GM19023 (cell line): ENCODE results near the gene SGMS1.
"Not testable (repeated sequence)": the region's sequence is repeated elsewhere in the genome, so short reads cannot be mapped to it uniquely, and the experiment has no call there.

Source experiments
- ATAC-seq: cut with Tn5 transposase; IDR thresholded peaks from one replicate; pipeline ENCODE4 v1.9.1; 2021; ENCODE audit warnings: mild to moderate bottlenecking, moderate library complexity; ENCODE audit not compliant: unreplicated experiment

SGMS1 gene

DNA sequence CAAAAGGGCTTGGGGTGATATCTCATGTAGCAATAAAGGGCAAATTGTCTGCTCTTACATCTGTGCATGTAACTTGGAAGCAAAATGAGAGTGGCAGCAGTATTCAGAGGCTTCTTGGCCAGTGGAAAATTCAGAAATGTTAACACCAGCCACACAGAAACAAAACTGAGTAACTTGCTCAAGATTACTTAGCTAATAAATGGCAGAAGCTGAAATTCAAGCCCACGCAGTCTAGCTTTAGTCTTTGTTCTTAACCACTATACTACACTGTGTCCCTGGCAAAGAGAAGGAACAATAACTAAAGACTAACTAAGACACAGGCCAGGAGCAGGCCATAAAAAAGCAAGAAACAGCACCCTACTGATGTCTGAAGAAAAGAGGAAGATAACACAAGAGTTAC, 186.5 kb downstream of the SGMS1 start:
- peak; percentile 41 for ATAC-seq

- ATAC-seq = no peak
These were observed 187.0 kb downstream of the SGMS1 start for GRCh38 chr10:50436805-50437204.

- peak; percentile 27 for ATAC-seq
These were observed 191.3 kb downstream of the SGMS1 start for GRCh38 chr10:50432211-50433009.

DNA sequence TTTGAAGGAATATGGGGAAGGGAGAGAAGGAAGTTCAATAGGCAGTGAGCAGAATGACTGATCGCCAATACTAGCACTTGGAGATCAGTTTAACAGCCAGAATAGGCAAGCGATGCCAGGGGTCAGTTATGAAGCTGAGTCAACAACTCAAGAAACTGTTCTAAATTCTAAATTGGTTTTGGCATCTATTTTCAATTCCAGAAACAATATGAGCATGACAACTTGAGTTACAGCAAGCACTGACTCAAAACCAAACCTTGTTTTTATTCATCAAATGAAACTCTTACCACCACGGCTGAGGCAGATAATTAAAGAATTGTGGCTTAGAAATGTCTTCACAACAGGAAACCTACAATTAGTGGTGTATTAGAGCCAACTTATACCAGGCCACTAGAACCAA, 192.0 kb downstream of the SGMS1 start:
- peak; percentile 84 for ATAC-seq

DNA sequence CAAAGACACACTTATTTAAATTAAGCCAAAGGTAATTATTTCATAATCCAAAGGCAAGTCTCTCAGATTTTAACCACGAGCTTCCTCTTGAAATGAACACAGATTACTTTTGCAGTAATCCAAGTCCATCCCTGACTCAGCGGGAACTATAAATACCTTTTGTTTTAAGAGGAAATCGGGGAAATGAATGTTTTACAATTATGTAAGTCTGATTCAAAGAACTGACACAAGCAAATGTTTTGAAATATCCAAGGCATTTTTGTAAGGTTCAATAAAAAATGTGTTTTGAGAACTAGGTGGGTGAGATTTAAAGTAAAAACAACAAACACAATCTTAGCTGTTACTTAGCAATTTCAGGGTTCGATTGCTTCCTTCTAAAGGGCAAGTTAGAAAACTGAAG, 192.6 kb downstream of the SGMS1 start:
- ATAC-seq = no peak

GRCh38 chr10:50426485-50426884, 197.3 kb downstream of the SGMS1 start:
- peak; percentile 81 for ATAC-seq

DNA sequence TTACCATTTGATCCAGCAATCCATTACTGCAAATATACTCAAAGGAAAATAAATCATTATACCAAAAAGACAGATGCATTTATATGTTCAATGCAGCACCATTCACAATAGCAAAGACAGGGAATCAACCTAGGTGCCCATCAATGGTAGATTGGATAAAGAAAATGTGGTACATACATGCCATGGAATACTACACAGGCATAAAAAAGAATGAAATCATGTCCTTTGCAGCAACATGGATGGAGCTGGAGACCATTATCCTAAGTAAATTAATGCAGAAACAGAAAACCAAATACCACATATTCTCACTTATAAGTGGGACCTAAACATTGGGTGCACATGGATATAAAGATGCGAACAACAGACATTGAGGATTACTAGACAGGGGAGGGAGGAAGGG, 198.5 kb downstream of the SGMS1 start:
- not testable (repeated sequence) for ATAC-seq

DNA sequence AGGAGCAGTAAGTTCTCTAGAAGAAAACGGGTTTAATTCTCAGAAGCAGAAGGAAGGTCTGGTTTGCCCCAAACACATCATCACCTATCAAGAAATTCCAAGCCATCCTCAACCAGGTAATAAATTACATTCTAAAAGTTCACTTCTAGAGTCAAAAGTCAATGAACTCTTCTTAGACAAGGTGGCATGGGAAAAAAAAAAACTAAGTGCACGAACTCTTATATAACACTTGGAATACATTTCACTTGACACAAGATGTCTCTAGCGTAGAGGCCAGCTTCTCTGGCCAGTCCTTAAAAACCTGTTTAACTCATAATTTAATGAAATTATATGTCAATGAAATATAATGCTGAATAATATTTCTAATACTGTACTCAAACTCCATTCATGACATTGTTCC, 200.3 kb downstream of the SGMS1 start:
- no peak for ATAC-seq

DNA sequence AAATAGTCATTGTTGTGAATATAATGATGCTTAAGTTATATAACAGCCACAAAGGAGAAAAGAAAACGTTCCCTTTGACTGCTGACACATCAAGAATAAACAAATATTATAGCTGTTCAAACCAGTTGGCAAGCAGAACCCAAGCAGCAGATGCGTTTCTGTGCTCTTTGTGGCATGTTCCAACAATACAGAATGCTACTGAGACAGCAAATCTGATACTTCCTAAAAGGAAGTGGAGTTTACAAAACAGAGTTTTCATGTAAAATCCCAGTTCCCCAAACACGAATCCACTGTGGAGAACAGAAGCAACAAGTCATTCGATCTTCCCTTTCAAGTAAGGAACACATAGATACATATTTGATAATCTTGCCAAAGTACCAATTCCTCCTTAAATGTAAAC, 201.5 kb downstream of the SGMS1 start:
- no peak for ATAC-seq

GRCh38 chr10:50421026-50421719, 202.6 kb downstream of the SGMS1 start:
- no peak for ATAC-seq

- ATAC-seq = no peak
These were observed 203.6 kb downstream of the SGMS1 start for GRCh38 chr10:50420196-50420595.

- ATAC-seq = no peak
These were observed 204.0 kb downstream of the SGMS1 start for GRCh38 chr10:50419756-50420155.

DNA sequence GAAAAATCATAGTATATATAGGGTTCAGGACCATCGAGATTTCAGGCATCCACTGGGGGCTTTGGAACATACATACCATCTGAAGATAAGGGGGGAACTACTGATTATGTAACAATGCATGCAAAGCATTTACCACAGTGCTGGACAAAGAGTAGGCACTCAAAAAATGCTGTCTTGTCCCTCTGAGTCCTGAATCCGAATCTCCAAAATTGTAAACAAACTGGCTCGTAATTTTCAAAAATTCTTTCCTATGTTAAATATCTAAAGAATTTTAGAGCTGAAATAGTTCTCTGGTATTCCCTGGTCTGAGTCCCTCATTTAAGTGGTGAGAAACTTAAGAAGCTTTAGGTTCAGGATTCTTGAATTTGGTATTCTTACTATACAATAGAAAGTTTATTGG, 204.7 kb downstream of the SGMS1 start:
- no peak for ATAC-seq

DNA sequence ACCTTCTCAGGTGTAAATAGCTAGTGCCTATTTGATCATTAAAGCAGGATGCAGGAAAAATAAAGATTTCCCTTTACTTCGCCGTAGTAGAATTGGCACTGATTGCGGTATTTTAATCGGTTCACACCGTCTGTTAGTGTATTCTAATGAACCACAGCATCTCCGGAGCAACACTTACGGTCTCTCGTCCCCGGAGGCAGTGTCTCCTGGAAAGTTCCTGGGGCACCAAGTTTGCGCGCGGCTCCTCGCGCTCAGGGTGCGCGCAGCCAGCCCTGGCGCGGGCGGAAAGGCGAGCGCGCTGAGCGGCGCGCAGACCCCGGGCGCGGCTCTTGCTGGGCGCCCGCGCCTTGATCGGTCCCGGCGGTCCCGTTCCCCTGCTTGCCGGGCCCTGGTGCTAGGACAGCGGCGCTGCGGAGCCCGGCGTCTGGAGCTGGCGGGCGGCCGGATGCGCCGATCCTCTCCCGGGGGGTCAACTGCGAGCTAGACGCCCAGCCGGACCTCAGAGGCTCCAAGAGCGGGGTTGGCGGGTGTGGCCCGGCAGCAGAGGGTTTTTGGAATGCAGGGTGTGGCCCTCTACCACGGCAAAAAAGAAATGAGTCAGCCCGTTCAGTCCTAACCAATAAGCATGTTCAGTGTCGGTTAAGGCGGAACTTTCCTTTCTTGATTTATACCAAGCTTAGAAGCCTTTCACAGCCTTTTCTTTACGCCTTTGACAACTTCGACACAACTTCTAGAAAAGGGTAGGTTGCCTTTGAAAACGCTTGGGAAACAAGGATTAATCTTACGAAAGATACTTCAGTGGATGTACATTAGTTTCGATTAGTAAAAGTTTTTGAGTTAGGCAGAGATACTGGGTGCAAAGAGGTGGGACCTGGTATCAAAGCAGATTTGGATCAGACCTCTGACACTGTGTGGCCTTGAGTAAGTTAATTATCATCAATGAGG, 205.6 kb downstream of the SGMS1 start:
- ATAC-seq = peak; percentile 89

DNA sequence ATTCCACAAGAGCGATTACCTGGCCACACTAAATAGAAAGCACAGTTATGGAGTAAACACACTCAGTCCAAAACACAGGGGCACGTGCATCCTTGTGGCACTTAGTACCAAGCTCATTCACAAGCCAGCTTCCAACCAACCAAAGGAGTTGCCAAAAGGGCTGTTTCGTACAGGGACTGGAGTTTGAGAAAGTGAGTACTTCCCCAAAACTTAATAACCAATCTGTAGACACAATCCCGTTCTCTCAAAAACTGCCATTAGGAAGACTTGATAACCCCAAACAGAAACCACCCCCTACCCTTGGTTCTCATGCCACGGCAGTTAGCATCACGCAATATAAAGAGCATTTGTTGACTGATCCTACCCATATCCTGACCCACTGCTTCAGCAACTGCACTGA, 206.3 kb downstream of the SGMS1 start:
- no peak for ATAC-seq

DNA sequence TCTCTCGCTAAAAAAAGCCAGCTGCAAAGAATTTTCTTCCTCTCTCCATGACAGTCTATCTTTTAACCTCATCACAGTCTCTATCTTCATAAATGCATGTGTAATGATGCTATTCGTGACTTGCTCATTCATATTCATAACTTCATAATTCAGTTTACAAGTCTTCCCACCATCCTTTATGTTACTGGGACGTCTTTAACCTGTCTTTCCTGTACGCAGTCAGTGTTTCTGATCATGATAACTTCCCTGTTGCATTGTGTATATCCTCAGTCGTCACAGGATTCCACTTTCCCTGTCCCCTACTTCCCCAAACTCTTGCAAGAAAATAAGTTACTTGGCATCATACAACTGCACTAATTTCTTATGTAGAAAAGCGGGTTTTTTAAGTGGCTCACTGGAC, 206.9 kb downstream of the SGMS1 start:
- no peak for ATAC-seq

DNA sequence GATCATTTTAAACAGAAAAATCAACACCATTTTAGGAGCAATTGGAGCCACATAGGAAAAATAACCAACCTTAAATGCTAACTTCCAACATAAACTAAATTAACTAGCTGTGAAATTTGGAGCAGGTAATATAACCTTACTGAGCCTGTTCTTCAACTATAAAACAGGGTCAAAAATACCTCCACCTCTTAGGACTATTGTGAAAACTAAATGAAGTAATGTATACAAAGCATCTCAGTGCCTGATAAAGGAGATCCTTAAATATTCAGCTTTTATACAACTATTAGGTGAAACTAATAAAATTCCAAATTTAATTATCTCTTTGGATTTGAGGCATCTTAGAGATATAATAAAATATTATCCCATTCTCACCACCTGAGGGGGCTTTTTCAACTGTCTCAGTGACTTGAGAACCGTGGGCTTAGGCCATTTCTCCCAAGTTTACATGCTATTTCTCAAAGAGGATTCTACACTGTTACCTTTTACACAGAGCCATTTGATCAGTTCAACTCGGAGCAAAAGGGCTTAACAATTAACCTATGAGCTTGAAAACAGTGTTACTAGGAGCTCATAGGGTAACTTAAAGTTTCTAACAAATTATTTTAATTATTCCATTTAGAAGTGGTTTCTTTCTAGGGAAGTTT, 207.5 kb downstream of the SGMS1 start:
- no peak for ATAC-seq

DNA sequence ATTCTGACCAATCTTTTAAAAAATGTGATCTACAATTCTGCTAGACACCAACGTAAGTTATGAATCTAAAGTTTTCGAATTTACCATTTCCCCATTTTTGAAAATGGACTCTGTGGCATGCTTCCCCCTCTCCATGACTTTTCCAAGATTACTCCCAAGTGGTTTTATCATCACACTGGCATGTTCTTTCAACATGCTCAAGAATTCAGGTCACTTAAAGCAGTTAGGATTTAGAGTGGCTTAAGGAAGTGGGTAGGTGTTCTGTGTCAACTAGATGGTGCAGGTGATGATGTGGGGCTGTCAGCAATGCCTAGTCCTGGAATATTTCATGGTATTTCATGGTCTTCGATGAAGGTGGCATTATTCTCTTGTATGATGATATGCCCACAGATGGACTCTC, 208.5 kb downstream of the SGMS1 start:
- no peak for ATAC-seq

DNA sequence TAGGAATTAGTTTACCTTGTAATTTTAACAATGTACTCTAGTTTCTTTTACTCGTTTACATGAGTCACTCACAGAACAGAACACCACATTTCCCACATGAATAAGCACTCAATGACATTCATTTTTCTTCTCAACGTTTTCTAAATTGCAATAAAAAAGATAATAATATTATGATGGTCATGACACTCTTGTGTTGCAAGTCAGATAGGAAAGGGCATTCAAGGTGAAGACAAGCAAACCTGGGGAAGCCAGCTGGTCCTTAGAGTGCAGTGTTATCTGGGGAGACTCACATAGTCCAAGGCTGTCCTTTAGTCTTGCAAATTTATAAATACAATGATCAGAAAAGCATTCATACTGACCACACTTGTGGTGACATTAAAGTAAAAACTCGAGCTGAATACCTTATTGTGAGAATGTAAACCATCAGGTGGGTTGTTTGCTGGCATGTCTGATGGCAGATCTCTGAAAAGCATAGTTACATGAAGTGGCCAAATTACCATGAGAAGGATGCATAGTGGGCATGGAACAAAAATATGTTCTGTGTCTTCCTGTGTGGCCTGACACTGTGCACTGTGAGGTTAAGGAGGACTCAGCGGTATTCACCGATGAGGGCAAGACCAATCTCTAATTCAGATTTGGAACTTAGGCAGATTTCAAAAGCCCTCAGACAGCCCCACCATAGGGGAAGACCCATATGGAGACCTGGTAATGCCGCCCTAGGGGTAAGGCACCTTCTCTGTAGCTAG, 213.5 kb downstream of the SGMS1 start:
- no peak for ATAC-seq
